ENCODE results near the gene AMER2.

- TF ChIP-seq CTCF (IDR thresholded peaks at IDR 0.05) (no peak), SMC3 (IDR thresholded peaks at IDR 0.05; ENCODE audit: low read depth, low read length) (no peak), RXRA (IDR thresholded peaks at IDR 0.05; ENCODE audit: borderline replicate concordance, low read depth) (no peak), GABPA (IDR thresholded peaks at IDR 0.05; ENCODE audit: low read depth) (no peak), EP300 (IDR thresholded peaks at IDR 0.05; ENCODE audit: borderline replicate concordance in 1 of 2, low read depth in 1 of 2, low read length in 1 of 2) (no peak), YY1 (IDR thresholded peaks at IDR 0.05; ENCODE audit: low read depth) (no peak), JUND (IDR thresholded peaks at IDR 0.05) (no peak), GATA2 (CRISPR knock-in tag; IDR thresholded peaks at IDR 0.05) (no peak)
Measured at GRCh38 chr13:25192052-25192451, 20.0 kb upstream of the AMER2 start.
